Tibial artery (tissue), 4 donors: ENCODE results near the gene NTNG2.

Source experiments
- DNase-seq, 2 donors: peaks; one replicate each; pipeline ENCODE4 v3.0.0-alpha.2; 2019
- H3K27ac ChIP-seq, 2 donors: fragments of 200-600 bp; sonication (generic) in 1 of 2; 1 replicate in 1 of 2; 2 replicates in 1 of 2; pipeline ENCODE4 v1.5.1; 2018 to 2019; ENCODE audit warnings: mild to moderate bottlenecking in 1 of 2
- H3K27me3 ChIP-seq, 2 donors: fragments of 200-600 bp; sonication (generic) in 1 of 2; one replicate each; pipeline versions ENCODE4 v1.5.1 to v1.6.0; 2016 to 2019
- H3K36me3 ChIP-seq, 3 donors: fragments of 200-600 bp; sonication (generic) in 2 of 3; one replicate each; pipeline ENCODE4 v1.5.1; 2016 to 2019; ENCODE audit warnings: mild to moderate bottlenecking in 2 of 3
- H3K4me1 ChIP-seq, 4 donors: fragments of 200-600 bp; sonication (generic) in 2 of 4; 1 replicate in 3 of 4; 2 replicates in 1 of 4; pipeline ENCODE4 v1.5.1; 2016 to 2019
- H3K4me3 ChIP-seq, 2 donors: fragments of 200-600 bp; sonication (generic) in 1 of 2; 1 replicate in 1 of 2; 2 replicates in 1 of 2; pipeline ENCODE4 v1.5.1; 2018 to 2019; ENCODE audit warnings: mild to moderate bottlenecking in 2 of 2
- H3K9me3 ChIP-seq, 3 donors: fragments of 200-600 bp; sonication (generic) in 1 of 3; one replicate each; pipeline ENCODE4 v1.5.1; 2016 to 2019
- intact Hi-C: fragments of 100-400 bp; cut with DNase I; formaldehyde crosslinking; loops from one replicate; pipeline ENCODE4 v1.15.0; 2023; ENCODE audit warnings: low total_unique reads
- TF ChIP-seq, protein P1 (sequence below), 2 experiments: fragments of 200-600 bp in 1 of 2; fragments of 450-650 bp in 1 of 2; IDR thresholded peaks; one replicate each; pipeline ENCODE4 v1.5.1; 2017 to 2019; ENCODE audit warnings: antibody characterized with exemption in 2 of 2, mild to moderate bottlenecking in 1 of 2, moderate library complexity in 1 of 2

Gene NTNG2

GRCh38 chr9:132183134-132183533 lies 21.3 kb downstream of the NTNG2 start:
- TF ChIP-seq, protein P1, sequence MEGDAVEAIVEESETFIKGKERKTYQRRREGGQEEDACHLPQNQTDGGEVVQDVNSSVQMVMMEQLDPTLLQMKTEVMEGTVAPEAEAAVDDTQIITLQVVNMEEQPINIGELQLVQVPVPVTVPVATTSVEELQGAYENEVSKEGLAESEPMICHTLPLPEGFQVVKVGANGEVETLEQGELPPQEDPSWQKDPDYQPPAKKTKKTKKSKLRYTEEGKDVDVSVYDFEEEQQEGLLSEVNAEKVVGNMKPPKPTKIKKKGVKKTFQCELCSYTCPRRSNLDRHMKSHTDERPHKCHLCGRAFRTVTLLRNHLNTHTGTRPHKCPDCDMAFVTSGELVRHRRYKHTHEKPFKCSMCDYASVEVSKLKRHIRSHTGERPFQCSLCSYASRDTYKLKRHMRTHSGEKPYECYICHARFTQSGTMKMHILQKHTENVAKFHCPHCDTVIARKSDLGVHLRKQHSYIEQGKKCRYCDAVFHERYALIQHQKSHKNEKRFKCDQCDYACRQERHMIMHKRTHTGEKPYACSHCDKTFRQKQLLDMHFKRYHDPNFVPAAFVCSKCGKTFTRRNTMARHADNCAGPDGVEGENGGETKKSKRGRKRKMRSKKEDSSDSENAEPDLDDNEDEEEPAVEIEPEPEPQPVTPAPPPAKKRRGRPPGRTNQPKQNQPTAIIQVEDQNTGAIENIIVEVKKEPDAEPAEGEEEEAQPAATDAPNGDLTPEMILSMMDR (IDR thresholded peaks at IDR 0.05), result no peak
- intact Hi-C loops, result no loop called here
- peaks cover 0 to 9% (median 1%) of the 10 kb centered on the region in 4 donors for H3K4me1 ChIP-seq
- no peak overlapping the region for H3K27ac ChIP-seq
- H3K36me3 ChIP-seq, result no peaks in the 10 kb centered on the region
- H3K9me3 ChIP-seq, result no peaks in the 10 kb centered on the region
- peaks cover 0 to 94% of the 10 kb centered on the region in 2 donors for H3K27me3 ChIP-seq
- H3K4me3 ChIP-seq, result no peak overlapping the region
- no peak for DNase-seq

- no peak overlapping the region for H3K27ac ChIP-seq
- H3K9me3 ChIP-seq, result no peaks in the 10 kb centered on the region
- H3K27me3 ChIP-seq, result peaks cover 0 to 96% of the 10 kb centered on the region in 2 donors
- intact Hi-C loops, result no loop called here
- H3K4me1 ChIP-seq, result peaks cover 0 to 9% (median 1%) of the 10 kb centered on the region in 4 donors
- no peaks in the 10 kb centered on the region for H3K36me3 ChIP-seq
- TF ChIP-seq, protein P1 (IDR thresholded peaks at IDR 0.05), result no peak
- DNase-seq, result no peak
- no peak overlapping the region for H3K4me3 ChIP-seq
These were observed 21.9 kb downstream of the NTNG2 start for GRCh38 chr9:132183715-132184114.

- H3K4me1 ChIP-seq, result peaks cover 0 to 9% (median 1%) of the 10 kb centered on the region in 4 donors
- peaks cover 0 to 93% of the 10 kb centered on the region in 2 donors for H3K27me3 ChIP-seq
- no peak overlapping the region for H3K27ac ChIP-seq
- H3K4me3 ChIP-seq, result no peak overlapping the region
- H3K36me3 ChIP-seq, result no peaks in the 10 kb centered on the region
- DNase-seq, result no peak
- intact Hi-C loops, result no loop called here
- H3K9me3 ChIP-seq, result no peaks in the 10 kb centered on the region
- TF ChIP-seq, protein P1 (IDR thresholded peaks at IDR 0.05), result no peak
These were observed 22.3 kb downstream of the NTNG2 start for GRCh38 chr9:132184124-132184523.

- intact Hi-C loops, result no loop called here
- no peaks in the 10 kb centered on the region for H3K36me3 ChIP-seq
- H3K4me3 ChIP-seq, result no peak overlapping the region
- no peak for DNase-seq
- no peak overlapping the region for H3K27ac ChIP-seq
- H3K9me3 ChIP-seq, result no peaks in the 10 kb centered on the region
- peaks cover 0 to 9% (median 1%) of the 10 kb centered on the region in 4 donors for H3K4me1 ChIP-seq
- TF ChIP-seq, protein P1 (IDR thresholded peaks at IDR 0.05), result no peak
- peaks cover 0 to 84% of the 10 kb centered on the region in 2 donors for H3K27me3 ChIP-seq
These were observed 23.5 kb downstream of the NTNG2 start for GRCh38 chr9:132185073-132186009.

- Histone ChIP-seq H3K9me3 (no peaks in the 10 kb centered on the region), H3K4me3 (no peak overlapping the region), H3K4me1 (peaks cover 0 to 9% (median 1%) of the 10 kb centered on the region in 4 donors), H3K36me3 (no peaks in the 10 kb centered on the region), H3K27ac (no peak overlapping the region), H3K27me3 (peaks cover 0 to 82% of the 10 kb centered on the region in 2 donors)
- TF ChIP-seq, protein P1 (IDR thresholded peaks at IDR 0.05), result no peak
- intact Hi-C loops, result no loop called here
- DNase-seq, result no peak
These were observed 25.3 kb downstream of the NTNG2 start for GRCh38 chr9:132187121-132187620.
